Gastrocnemius medialis (tissue), 4 donors: ENCODE results near the gene COL25A1.

Experiments used
- CTCF ChIP-seq, 5 experiments: fragments of 450-650 bp in 3 of 5; fragments of 200-600 bp in 2 of 5; sonication (generic) in 2 of 5; IDR thresholded peaks in 4 of 5; conservative IDR thresholded peaks in 1 of 5; 1 replicate in 4 of 5; 2 replicates in 1 of 5; pipeline ENCODE4 v1.5.1; 2016 to 2019; ENCODE audit warnings: antibody characterized with exemption in 5 of 5, mild to moderate bottlenecking in 3 of 5, moderate library complexity in 3 of 5
- POLR2A ChIP-seq, 2 donors: fragments of 450-650 bp; IDR thresholded peaks; one replicate each; pipeline ENCODE4 v1.6.1; 2017; ENCODE audit warnings: antibody characterized with exemption in 2 of 2, mild to moderate bottlenecking in 2 of 2, moderate library complexity in 2 of 2

GRCh38 chr4:108916638-108917037 lies 385.8 kb downstream of the COL25A1 start:
- TF ChIP-seq CTCF (IDR thresholded peaks at IDR 0.05 in 4 of 5, conservative IDR thresholded peaks at IDR 0.05 in 1 of 5) (no peak), POLR2A (IDR thresholded peaks at IDR 0.05) (no peak)
